ENCODE data around the gene STRAP. TPM values are rescaled to one million over a fixed set of nuclear protein-coding genes. Genes with fewer than 3 reads are reported as not detected.

The STRAP gene
- total and polyA plus RNA-seq, 9 of the 15 experiments (the other 6 are each of a cell fraction or from before 2014, with no cell fraction given): 58.5 to 134 (median 89.5) TPM

DNA sequence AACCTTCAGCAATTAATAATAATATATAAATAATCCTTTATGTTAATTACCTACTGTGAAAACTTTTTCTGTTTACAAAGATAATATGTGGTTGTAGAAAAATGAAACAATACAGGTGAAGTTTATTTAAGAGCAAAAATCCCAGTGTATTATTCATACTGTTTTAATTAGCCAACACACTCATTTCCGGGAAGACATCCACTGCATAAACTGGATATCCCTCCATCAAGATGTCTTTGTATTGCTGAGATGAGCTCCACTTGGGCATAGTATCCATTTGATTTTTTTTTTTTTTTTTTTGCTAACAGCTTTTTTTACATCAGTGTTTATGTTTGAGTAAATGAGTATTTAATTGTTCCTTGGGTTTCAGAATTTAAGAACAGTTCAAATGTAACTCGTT, 15.2 kb downstream of the STRAP start (continued):
- TF ChIP-seq, protein P1, sequence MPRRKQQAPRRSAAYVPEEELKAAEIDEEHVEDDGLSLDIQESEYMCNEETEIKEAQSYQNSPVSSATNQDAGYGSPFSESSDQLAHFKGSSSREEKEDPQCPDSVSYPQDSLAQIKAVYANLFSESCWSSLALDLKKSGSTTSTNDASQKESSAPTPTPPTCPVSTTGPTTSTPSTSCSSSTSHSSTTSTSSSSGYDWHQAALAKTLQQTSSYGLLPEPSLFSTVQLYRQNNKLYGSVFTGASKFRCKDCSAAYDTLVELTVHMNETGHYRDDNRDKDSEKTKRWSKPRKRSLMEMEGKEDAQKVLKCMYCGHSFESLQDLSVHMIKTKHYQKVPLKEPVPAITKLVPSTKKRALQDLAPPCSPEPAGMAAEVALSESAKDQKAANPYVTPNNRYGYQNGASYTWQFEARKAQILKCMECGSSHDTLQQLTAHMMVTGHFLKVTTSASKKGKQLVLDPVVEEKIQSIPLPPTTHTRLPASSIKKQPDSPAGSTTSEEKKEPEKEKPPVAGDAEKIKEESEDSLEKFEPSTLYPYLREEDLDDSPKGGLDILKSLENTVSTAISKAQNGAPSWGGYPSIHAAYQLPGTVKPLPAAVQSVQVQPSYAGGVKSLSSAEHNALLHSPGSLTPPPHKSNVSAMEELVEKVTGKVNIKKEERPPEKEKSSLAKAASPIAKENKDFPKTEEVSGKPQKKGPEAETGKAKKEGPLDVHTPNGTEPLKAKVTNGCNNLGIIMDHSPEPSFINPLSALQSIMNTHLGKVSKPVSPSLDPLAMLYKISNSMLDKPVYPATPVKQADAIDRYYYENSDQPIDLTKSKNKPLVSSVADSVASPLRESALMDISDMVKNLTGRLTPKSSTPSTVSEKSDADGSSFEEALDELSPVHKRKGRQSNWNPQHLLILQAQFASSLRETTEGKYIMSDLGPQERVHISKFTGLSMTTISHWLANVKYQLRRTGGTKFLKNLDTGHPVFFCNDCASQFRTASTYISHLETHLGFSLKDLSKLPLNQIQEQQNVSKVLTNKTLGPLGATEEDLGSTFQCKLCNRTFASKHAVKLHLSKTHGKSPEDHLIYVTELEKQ (CRISPR knock-in tag; IDR thresholded peaks at IDR 0.05): no peak

DNA sequence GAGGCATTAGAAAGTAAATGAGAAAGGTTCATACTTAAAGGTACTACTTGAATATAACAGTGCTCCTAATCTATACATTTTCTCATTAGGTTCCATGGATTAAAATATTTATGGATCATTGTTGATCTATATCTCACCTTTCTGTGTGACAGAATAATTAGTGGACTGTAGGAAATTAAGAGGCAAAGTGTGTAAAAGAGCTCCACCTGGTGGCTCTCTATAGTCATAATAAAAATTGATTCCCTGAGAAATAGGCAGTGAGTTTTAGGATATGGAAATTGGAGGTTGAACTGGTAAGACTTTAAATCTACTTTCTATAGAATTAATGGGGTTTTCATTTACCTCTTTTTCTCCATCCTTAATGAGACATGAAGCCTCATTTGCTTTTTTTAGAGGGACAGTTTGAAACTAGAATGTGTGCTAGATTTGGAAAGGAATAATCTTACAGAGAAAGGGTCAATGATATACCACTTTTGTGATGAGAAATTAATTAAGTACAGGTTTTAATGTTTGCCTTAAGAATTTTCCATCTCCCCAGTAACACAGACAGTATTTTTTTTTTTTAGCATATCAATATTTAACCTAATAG, 17.2 kb downstream of the STRAP start:
- Histone ChIP-seq H3K9me1 (ENCODE audit: control insufficient read depth, insufficient read depth, low read length) (no peaks in the 10 kb centered on the region), H3K79me2 (ENCODE audit: control insufficient read depth, insufficient read depth, low read length) (no peaks in the 10 kb centered on the region), H3K4me2 (ENCODE audit: insufficient read depth, low read length) (no peak overlapping the region), H4K20me1 (replicated peaks; ENCODE audit: control insufficient read depth, insufficient read depth, low read length) (no peaks in the 10 kb centered on the region), H3K36me3 (ENCODE audit: control insufficient read depth, insufficient read depth, low read length) (peaks cover 88% of the 10 kb centered on the region), H3K27me3 (ENCODE audit: control insufficient read depth in 2 of 2, insufficient read depth in 2 of 2, low read length in 2 of 2) (no peaks in the 10 kb centered on the region), H3K9ac (ENCODE audit: insufficient read depth in 1 of 2, low read depth in 2 of 2, low read length in 2 of 2) (no peak overlapping the region), H3K27ac (ENCODE audit: extremely low read depth, low read depth, low read length) (no peak overlapping the region), H3K4me3 (no peak overlapping the region), H2AFZ (ENCODE audit: low read depth, low read length) (no peak overlapping the region), H3K9me3 (replicated peaks; ENCODE audit: control insufficient read depth, insufficient read depth, low read depth, low read length) (no peaks in the 10 kb centered on the region), H3K4me1 (replicated peaks in 1 of 2; ENCODE audit: control insufficient read depth in 2 of 2, insufficient read depth in 2 of 2, low read length in 2 of 2) (no peaks in the 10 kb centered on the region)
- intact Hi-C loops (cut with micrococcal nuclease) (no loop called here), in situ Hi-C loops (cut with MboI) (loop anchor here (25.0 kb wide), 1 partner anchor 1087 kb away; the partner anchor contains the start of genes C12orf60, SMCO3 and WBP11)
- ChIA-PET CTCF (ENCODE audit: low intra/inter-chr PET ratio) (no interaction called here), POLR2A (interaction anchor here (0.5 kb wide), 1 partner anchor 69 kb away, joined by 3 read pairs; no protein-coding TSS in a partner anchor)
- BruUV-seq (replicated peaks): no TSS peak
- ATAC-seq: 0 out of 3 replicates have a peak, but pooled peaks have one; percentile 36
- peak; percentile 42 for FAIRE-seq
- peak in 3 of 4 experiments; percentile 13 to 25 (median 13) for DNase-seq (ENCODE audit: extremely low read depth in 1 of 4, low spot score in 3 of 4)
- TF ChIP-seq NCOR1 (IDR thresholded peaks at IDR 0.05): no peak
- TF ChIP-seq SMC3 (conservative IDR thresholded peaks at IDR 0.05; ENCODE audit: insufficient read depth, low read depth, low read length): 0 out of 2 replicates have a peak, but pooled peaks have one; percentile 3
- no peak for TF ChIP-seq ZBTB8A (IDR thresholded peaks at IDR 0.05; ENCODE audit: partially characterized antibody)
- TF ChIP-seq, protein P2, sequence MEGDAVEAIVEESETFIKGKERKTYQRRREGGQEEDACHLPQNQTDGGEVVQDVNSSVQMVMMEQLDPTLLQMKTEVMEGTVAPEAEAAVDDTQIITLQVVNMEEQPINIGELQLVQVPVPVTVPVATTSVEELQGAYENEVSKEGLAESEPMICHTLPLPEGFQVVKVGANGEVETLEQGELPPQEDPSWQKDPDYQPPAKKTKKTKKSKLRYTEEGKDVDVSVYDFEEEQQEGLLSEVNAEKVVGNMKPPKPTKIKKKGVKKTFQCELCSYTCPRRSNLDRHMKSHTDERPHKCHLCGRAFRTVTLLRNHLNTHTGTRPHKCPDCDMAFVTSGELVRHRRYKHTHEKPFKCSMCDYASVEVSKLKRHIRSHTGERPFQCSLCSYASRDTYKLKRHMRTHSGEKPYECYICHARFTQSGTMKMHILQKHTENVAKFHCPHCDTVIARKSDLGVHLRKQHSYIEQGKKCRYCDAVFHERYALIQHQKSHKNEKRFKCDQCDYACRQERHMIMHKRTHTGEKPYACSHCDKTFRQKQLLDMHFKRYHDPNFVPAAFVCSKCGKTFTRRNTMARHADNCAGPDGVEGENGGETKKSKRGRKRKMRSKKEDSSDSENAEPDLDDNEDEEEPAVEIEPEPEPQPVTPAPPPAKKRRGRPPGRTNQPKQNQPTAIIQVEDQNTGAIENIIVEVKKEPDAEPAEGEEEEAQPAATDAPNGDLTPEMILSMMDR (IDR thresholded peaks at IDR 0.05 in 2 of 3, conservative IDR thresholded peaks at IDR 0.05 in 1 of 3; ENCODE audit: insufficient read depth in 2 of 3, low read depth in 1 of 3, low read length in 3 of 3): peak in 1 of 3 experiments; percentile 60; a peak in 2 of 6 replicates
- no peak for TF ChIP-seq JUND (IDR thresholded peaks at IDR 0.05; ENCODE audit: borderline replicate concordance, low read depth, low read length)
- no peak for TF ChIP-seq JUND (tag; IDR thresholded peaks at IDR 0.05; ENCODE audit: borderline replicate concordance, low read depth, low read length)
- TF ChIP-seq SMARCA4 (IDR thresholded peaks at IDR 0.05): no peak
- TF ChIP-seq GABPB2 (CRISPR knock-in tag; conservative IDR thresholded peaks at IDR 0.05): no peak
- no peak for TF ChIP-seq MIER1 (IDR thresholded peaks at IDR 0.05; ENCODE audit: low read depth)
- no peak for TF ChIP-seq GTF2F1 (IDR thresholded peaks at IDR 0.05; ENCODE audit: low read depth, low read length)
